ENCODE measurements around the gene CABLES1.
"Not testable (repeated sequence)": the region's sequence is repeated elsewhere in the genome, so short reads cannot be mapped to it uniquely, and the experiment has no call there.

Gene CABLES1

DNA sequence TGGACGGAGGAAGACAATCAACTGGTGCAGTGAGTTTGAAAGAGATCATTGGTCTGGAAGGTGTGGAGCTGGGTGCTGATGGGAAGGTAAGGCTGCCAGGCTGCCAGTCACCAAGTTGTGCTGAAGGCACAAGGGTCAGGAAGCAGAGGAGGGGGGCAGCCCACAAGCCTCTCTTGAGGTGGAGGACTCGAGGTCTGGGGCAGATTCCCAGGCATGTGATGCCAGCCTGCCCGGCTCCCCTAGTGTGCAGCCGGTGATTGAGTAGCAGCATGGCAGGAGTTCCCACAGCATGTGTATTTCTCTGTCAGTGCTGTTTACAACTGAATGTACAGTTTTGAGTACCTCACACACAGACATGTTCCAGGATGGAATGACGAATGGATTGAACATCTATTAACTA is 99.3 kb downstream of the CABLES1 start:
- H3K4me1 Mint-ChIP-seq: peaks cover 61% of the 10 kb centered on the region
- no peak overlapping the region for H3K4me3 Mint-ChIP-seq
- ATAC-seq: no peak
- peaks cover 7% of the 10 kb centered on the region for H3K9me3 Mint-ChIP-seq
- H3K27me3 Mint-ChIP-seq: no peaks in the 10 kb centered on the region
- no peak overlapping the region for H3K27ac Mint-ChIP-seq
- DNase-seq: no peak
- peaks cover 21% of the 10 kb centered on the region for H3K36me3 Mint-ChIP-seq (ENCODE audit: low read depth)

- Mint-ChIP-seq H3K36me3 (ENCODE audit: low read depth) (peaks cover 17% of the 10 kb centered on the region), H3K27me3 (no peaks in the 10 kb centered on the region), H3K4me1 (peaks cover 54% of the 10 kb centered on the region), H3K27ac (no peak overlapping the region), H3K4me3 (no peak overlapping the region), H3K9me3 (peaks cover 7% of the 10 kb centered on the region)
- DNase-seq (no peak), ATAC-seq (no peak)
Measured at GRCh38 chr18:23235336-23235735, 100.1 kb downstream of the CABLES1 start.

DNA sequence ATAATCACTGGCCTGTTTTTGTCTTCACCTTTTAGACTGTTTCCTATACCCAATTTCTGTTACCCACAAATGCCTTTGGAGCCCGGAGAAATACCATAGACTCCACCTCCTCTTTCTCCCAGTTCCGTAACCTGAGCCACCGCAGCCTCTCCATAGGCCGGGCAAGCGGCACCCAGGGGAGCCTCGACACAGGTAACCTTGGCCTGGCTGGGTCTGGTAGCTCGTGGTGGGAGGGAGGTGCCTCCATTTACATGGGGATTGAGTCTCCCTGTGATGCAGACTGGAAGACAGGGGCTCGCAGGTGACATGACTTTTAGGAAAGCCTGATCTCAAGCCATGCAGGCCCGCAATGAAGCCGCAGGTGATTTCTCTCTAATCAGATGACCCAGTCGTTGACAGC is 100.6 kb downstream of the CABLES1 start:
- Mint-ChIP-seq H3K4me3 (no peak overlapping the region), H3K4me1 (peaks cover 49% of the 10 kb centered on the region), H3K36me3 (ENCODE audit: low read depth) (peaks cover 13% of the 10 kb centered on the region), H3K9me3 (peaks cover 4% of the 10 kb centered on the region), H3K27me3 (no peaks in the 10 kb centered on the region), H3K27ac (no peak overlapping the region)
- DNase-seq (no peak), ATAC-seq (no peak)

DNA sequence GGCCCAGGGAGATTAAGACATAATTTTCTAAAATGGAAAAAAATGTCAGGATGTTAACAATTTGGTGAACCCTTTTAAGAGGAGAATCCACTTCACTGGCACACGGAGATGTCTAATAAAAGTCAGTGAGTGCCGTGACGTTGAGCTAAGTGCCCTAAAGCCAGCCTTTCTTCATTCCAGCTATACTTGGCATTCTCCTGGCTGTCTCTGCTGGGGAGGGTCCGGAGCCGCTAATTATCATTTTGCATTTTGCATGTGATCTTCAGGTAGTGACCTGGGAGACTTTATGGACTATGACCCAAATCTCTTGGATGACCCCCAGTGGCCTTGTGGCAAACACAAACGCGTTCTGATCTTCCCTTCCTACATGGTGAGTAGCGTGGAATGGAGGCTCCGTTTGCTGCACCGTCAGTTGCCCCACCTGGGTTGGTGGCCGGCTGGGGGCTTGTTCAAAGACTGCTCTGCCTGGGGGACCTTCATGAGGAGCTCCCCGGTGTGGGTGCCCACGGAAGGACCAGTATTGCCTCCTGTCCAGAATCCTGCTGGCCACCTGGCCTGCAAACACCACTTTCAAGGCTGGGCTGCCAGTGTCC is 101.7 kb downstream of the CABLES1 start:
- Mint-ChIP-seq H3K27ac (no peak overlapping the region), H3K4me3 (no peak overlapping the region), H3K9me3 (no peaks in the 10 kb centered on the region), H3K4me1 (peaks cover 39% of the 10 kb centered on the region), H3K36me3 (ENCODE audit: low read depth) (peaks cover 6% of the 10 kb centered on the region), H3K27me3 (no peaks in the 10 kb centered on the region)
- no peak for DNase-seq
- no peak for ATAC-seq

- H3K4me1 Mint-ChIP-seq: peaks cover 34% of the 10 kb centered on the region
- ATAC-seq: peak; percentile 80
Measured at GRCh38 chr18:23237524-23238151, 102.4 kb downstream of the CABLES1 start.

DNA sequence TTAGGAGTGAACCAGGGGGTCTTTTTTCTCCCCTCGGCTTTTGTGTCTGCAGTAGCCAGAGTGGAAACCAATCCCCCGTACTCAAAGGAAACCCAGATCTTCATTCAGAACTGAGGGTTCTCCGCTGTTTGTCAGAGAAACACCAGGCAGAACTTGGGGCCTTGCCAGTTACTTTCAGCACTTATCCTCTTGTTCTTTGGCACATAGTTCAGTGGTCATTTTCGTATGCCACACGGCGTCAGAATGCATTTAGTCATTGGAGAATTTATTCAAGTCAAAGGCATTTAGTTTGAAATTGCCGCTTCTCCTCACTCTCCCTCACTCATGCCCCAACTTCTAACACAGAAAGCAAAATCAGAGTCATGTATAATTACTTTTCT is 102.9 kb downstream of the CABLES1 start:
- H3K9me3 Mint-ChIP-seq: no peaks in the 10 kb centered on the region
- H3K27me3 Mint-ChIP-seq: peaks cover 2% of the 10 kb centered on the region
- peak overlapping the region; percentile 54 for H3K4me3 Mint-ChIP-seq
- peaks cover 4% of the 10 kb centered on the region for H3K36me3 Mint-ChIP-seq (ENCODE audit: low read depth)
- ATAC-seq (no peak), DNase-seq (no peak)
- H3K27ac Mint-ChIP-seq: peak overlapping the region; percentile 76
- peaks cover 31% of the 10 kb centered on the region for H3K4me1 Mint-ChIP-seq

More at GRCh38 chr18:23237524-23238151, 102.4 kb downstream of the CABLES1 start:
- Mint-ChIP-seq H3K27me3 (peaks cover 2% of the 10 kb centered on the region), H3K4me3 (peak overlapping the region; percentile 57), H3K36me3 (ENCODE audit: low read depth) (peaks cover 6% of the 10 kb centered on the region), H3K27ac (peak overlapping the region; percentile 76), H3K9me3 (no peaks in the 10 kb centered on the region)
- DNase-seq: peak; percentile 66

- ATAC-seq (no peak), DNase-seq (no peak)
- no peak overlapping the region for H3K4me3 Mint-ChIP-seq
- H3K36me3 Mint-ChIP-seq (ENCODE audit: low read depth): peaks cover 1% of the 10 kb centered on the region
- H3K27ac Mint-ChIP-seq: peak overlapping the region; percentile 76
- H3K9me3 Mint-ChIP-seq: no peaks in the 10 kb centered on the region
- H3K27me3 Mint-ChIP-seq: peaks cover 2% of the 10 kb centered on the region
- peaks cover 31% of the 10 kb centered on the region for H3K4me1 Mint-ChIP-seq
Measured at GRCh38 chr18:23238651-23239349, 103.5 kb downstream of the CABLES1 start.

GRCh38 chr18:23239350-23239692 is 104.0 kb downstream of the CABLES1 start:
- H3K27me3 Mint-ChIP-seq: peaks cover 2% of the 10 kb centered on the region
- DNase-seq (no peak), ATAC-seq (no peak)
- no peak overlapping the region for H3K4me3 Mint-ChIP-seq
- no peaks in the 10 kb centered on the region for H3K9me3 Mint-ChIP-seq
- no peak overlapping the region for H3K27ac Mint-ChIP-seq
- H3K36me3 Mint-ChIP-seq (ENCODE audit: low read depth): peaks cover 1% of the 10 kb centered on the region
- peaks cover 30% of the 10 kb centered on the region for H3K4me1 Mint-ChIP-seq

- H3K4me1 Mint-ChIP-seq: peaks cover 27% of the 10 kb centered on the region
- H3K27me3 Mint-ChIP-seq: peaks cover 2% of the 10 kb centered on the region
- peaks cover 1% of the 10 kb centered on the region for H3K36me3 Mint-ChIP-seq (ENCODE audit: low read depth)
- H3K9me3 Mint-ChIP-seq: no peaks in the 10 kb centered on the region
- H3K27ac Mint-ChIP-seq: no peak overlapping the region
- no peak overlapping the region for H3K4me3 Mint-ChIP-seq
- no peak for ATAC-seq
- no peak for DNase-seq
Measured at GRCh38 chr18:23239885-23240608, 104.8 kb downstream of the CABLES1 start.

- Mint-ChIP-seq H3K9me3 (no peaks in the 10 kb centered on the region), H3K4me1 (peaks cover 27% of the 10 kb centered on the region), H3K27me3 (peaks cover 2% of the 10 kb centered on the region), H3K36me3 (ENCODE audit: low read depth) (peaks cover 1% of the 10 kb centered on the region), H3K27ac (no peak overlapping the region), H3K4me3 (no peak overlapping the region)
- ATAC-seq (no peak), DNase-seq (no peak)
Measured at GRCh38 chr18:23240609-23240930, 105.3 kb downstream of the CABLES1 start.

GRCh38 chr18:23241833-23242496 is 106.7 kb downstream of the CABLES1 start:
- H3K4me1 Mint-ChIP-seq: peaks cover 22% of the 10 kb centered on the region
- not testable (repeated sequence) for ATAC-seq; H3K27me3 Mint-ChIP-seq; H3K9me3 Mint-ChIP-seq; H3K27ac Mint-ChIP-seq; H3K36me3 Mint-ChIP-seq (ENCODE audit: low read depth); H3K4me3 Mint-ChIP-seq; DNase-seq

- peaks cover 2% of the 10 kb centered on the region for H3K27me3 Mint-ChIP-seq
- H3K4me1 Mint-ChIP-seq: peaks cover 10% of the 10 kb centered on the region
- H3K9me3 Mint-ChIP-seq: no peaks in the 10 kb centered on the region
- DNase-seq: no peak
- H3K36me3 Mint-ChIP-seq (ENCODE audit: low read depth): peaks cover 1% of the 10 kb centered on the region
- H3K27ac Mint-ChIP-seq: no peak overlapping the region
- no peak overlapping the region for H3K4me3 Mint-ChIP-seq
- no peak for ATAC-seq
Measured at GRCh38 chr18:23243178-23243577, 107.9 kb downstream of the CABLES1 start.

DNA sequence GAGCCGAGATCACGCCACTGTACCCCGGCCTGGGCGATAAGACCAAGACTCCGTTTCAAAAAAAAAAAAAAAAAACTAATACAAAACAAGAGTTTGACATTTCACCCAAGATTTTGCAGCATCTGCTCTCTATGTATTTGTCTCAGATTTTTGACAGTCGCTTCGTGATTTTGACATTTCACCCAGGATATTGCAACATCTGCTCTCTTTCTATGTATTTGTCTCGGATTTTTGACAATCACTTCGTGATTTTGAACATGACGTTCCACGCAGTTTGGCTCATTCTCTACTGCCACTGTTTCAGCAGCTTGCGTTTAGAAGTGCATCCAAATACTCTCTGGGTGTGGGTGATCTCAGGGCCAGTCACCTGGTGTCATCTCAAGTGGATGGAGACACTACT is 108.5 kb downstream of the CABLES1 start:
- Mint-ChIP-seq H3K36me3 (ENCODE audit: low read depth) (no peaks in the 10 kb centered on the region), H3K4me3 (no peak overlapping the region), H3K27ac (no peak overlapping the region), H3K9me3 (no peaks in the 10 kb centered on the region), H3K4me1 (peaks cover 4% of the 10 kb centered on the region), H3K27me3 (peaks cover 2% of the 10 kb centered on the region)
- DNase-seq (no peak), ATAC-seq (no peak)

DNA sequence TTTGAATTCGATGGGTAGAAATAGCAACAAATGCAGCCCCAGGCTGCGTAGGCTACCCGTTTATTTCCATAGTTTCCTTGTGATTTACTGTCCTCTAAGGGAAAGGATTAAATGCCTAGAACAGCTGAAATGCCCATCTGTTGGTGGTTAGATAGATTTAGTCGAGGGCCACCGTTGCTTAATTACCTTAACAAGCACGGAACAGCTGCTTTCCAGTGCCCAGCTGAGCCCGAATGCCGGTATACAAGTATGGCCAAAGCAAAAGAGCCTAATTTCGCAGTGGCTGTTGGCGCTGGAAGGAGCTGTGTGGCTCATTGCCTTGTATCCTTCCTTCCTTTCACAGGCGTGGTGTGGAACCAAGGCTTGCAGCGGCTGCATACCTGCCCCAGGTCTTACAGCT is 109.1 kb downstream of the CABLES1 start:
- no peak for DNase-seq
- Mint-ChIP-seq H3K36me3 (ENCODE audit: low read depth) (peaks cover 3% of the 10 kb centered on the region), H3K27ac (no peak overlapping the region), H3K27me3 (peaks cover 2% of the 10 kb centered on the region), H3K4me1 (peaks cover 2% of the 10 kb centered on the region), H3K9me3 (no peaks in the 10 kb centered on the region), H3K4me3 (no peak overlapping the region)
- ATAC-seq: no peak
